ENCODE data around the gene NEURL1. TPM values are rescaled to one million over a fixed set of nuclear protein-coding genes. Genes with fewer than 3 reads are reported as not detected.

Gene NEURL1
- total RNA-seq, 1 donor from 2014 or later = 1.3 TPM

DNA sequence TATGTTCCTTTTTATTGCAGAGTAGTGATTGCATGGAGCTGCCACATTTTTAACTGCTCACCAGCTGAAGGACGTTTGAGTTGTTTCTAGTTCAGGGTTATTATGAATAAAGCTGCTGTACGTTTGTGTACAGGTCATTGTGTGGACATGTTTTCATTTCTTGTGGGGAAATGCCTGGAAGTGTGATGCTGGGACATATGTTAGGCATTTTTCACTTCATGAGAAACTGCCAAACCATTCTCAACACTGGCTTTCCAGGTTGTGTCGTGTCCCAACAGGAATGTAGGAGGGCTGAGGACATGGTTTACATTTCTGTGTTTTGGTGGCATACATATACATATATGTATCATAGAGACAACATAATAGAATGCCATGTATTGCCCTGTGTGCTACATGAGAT, 73.0 kb downstream of the NEURL1 start:
- no peak overlapping the region for H3K4me3 ChIP-seq (ENCODE audit: low read depth, low read length)
- no peaks in the 10 kb centered on the region for H3K36me3 ChIP-seq (ENCODE audit: control insufficient read depth, insufficient read depth, low read length)
- H3K27me3 ChIP-seq (ENCODE audit: control insufficient read depth, insufficient read depth, low read length) = peaks cover 6% of the 10 kb centered on the region
- TF ChIP-seq, protein P1, sequence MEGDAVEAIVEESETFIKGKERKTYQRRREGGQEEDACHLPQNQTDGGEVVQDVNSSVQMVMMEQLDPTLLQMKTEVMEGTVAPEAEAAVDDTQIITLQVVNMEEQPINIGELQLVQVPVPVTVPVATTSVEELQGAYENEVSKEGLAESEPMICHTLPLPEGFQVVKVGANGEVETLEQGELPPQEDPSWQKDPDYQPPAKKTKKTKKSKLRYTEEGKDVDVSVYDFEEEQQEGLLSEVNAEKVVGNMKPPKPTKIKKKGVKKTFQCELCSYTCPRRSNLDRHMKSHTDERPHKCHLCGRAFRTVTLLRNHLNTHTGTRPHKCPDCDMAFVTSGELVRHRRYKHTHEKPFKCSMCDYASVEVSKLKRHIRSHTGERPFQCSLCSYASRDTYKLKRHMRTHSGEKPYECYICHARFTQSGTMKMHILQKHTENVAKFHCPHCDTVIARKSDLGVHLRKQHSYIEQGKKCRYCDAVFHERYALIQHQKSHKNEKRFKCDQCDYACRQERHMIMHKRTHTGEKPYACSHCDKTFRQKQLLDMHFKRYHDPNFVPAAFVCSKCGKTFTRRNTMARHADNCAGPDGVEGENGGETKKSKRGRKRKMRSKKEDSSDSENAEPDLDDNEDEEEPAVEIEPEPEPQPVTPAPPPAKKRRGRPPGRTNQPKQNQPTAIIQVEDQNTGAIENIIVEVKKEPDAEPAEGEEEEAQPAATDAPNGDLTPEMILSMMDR (IDR thresholded peaks at IDR 0.05; ENCODE audit: insufficient read depth, low read length, poor library complexity, severe bottlenecking) = no peak
- no peak for DNase-seq (ENCODE audit: low read depth)

DNA sequence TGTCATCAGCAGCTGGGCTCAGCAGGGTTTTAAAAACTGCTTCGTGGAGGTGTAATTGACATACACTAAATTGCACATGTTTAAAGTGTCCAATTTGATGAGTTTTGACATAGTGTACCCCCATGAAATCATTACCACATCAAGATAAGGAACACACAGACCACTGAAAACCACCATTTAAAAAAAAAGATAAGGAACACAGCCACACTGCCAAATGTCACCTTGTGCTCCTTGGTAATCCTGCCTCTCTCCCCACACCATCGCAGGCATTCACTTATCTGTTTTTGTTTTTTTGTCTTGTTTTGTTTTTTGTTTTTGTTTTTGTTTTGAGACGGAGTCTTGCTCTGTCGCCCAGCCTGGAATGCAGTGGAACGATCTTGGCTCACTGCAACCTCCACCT, 75.0 kb downstream of the NEURL1 start:
- TF ChIP-seq, protein P1 (IDR thresholded peaks at IDR 0.05; ENCODE audit: insufficient read depth, low read length, poor library complexity, severe bottlenecking) = no peak
- H3K27me3 ChIP-seq (ENCODE audit: control insufficient read depth, insufficient read depth, low read length) = peaks cover 8% of the 10 kb centered on the region
- H3K36me3 ChIP-seq (ENCODE audit: control insufficient read depth, insufficient read depth, low read length) = no peaks in the 10 kb centered on the region
- no peak overlapping the region for H3K4me3 ChIP-seq (ENCODE audit: low read depth, low read length)
- DNase-seq (ENCODE audit: low read depth) = no peak

DNA sequence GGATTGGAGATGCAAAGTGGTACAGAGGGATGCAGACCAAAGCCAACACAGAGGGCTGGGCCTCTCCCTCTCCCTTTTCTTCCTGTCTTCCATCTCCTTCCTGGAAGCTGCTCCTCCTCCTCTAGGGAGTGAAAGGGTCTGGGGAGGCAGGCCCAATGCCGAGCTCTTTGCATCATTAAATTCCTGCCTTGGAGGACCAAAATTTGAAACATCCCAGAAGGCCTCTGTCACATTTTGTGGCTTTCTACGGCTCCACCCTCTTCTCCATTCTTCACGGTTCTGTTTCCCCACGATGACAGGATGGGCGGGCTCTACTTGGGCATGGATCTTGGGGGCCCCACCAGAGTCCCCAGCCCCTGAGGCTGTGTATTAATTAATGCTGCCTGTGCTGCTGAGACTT, 76.4 kb downstream of the NEURL1 start:
- no peak for DNase-seq (ENCODE audit: low read depth)
- H3K36me3 ChIP-seq (ENCODE audit: control insufficient read depth, insufficient read depth, low read length) = no peaks in the 10 kb centered on the region
- H3K27me3 ChIP-seq (ENCODE audit: control insufficient read depth, insufficient read depth, low read length) = peaks cover 2% of the 10 kb centered on the region
- H3K4me3 ChIP-seq (ENCODE audit: low read depth, low read length) = no peak overlapping the region
- TF ChIP-seq, protein P1 (IDR thresholded peaks at IDR 0.05; ENCODE audit: insufficient read depth, low read length, poor library complexity, severe bottlenecking) = no peak

DNA sequence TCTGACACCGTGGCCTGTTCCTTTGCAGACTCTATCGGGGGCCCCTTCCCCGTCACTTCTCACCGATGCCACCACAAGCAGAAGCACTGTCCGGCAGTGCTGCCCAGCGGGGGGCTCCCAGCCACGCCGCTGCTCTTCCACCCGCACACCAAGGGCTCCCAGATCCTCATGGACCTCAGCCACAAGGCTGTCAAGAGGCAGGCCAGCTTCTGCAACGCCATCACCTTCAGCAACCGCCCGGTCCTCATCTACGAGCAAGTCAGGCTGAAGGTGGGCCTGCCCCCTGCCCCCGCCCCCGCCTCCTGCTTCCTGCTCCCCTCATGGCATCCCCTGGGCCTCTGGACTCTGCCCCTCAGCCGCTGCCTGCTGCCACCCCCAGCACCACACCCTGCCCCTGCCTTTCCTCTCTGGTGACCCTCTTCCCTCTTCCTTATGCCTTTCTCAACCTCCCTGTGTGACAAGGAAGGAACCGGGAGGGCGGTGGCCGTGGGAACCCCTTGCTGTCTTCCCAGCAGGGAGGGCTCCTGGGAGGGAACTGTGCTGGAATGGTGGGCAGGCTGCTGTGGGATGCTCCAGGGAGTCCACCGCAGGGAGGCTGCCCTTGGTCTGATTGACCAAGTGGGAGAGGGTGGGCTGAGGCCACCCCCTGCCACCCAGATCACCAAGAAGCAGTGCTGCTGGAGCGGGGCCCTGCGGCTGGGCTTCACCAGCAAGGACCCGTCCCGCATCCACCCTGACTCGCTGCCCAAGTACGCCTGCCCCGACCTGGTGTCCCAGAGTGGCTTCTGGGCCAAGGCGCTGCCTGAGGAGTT, 77.5 kb downstream of the NEURL1 start:
- DNase-seq (ENCODE audit: low read depth) = no peak
- peaks cover 2% of the 10 kb centered on the region for H3K27me3 ChIP-seq (ENCODE audit: control insufficient read depth, insufficient read depth, low read length)

DNA sequence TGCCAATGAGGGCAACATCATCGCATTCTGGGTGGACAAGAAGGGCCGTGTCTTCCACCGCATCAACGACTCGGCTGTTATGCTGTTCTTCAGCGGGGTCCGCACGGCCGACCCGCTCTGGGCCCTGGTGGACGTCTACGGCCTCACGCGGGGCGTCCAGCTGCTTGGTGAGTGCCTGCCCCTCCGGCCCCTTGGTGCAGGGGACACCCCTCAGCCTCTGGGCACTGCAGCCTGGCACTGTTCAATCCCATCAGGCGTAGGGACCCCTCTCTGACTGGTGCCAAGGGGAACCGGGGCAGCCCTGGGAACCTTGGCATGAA, 78.1 kb downstream of the NEURL1 start:
- TF ChIP-seq, protein P1 (IDR thresholded peaks at IDR 0.05; ENCODE audit: insufficient read depth, low read length, poor library complexity, severe bottlenecking) = no peak
- DNase-seq (ENCODE audit: low read depth) = no peak
- Histone ChIP-seq H3K4me3 (ENCODE audit: low read depth, low read length) (no peak overlapping the region), H3K36me3 (ENCODE audit: control insufficient read depth, insufficient read depth, low read length) (no peaks in the 10 kb centered on the region), H3K27me3 (ENCODE audit: control insufficient read depth, insufficient read depth, low read length) (peaks cover 2% of the 10 kb centered on the region)

More for the DNA sequence above, 77.5 kb downstream of the NEURL1 start:
- TF ChIP-seq, protein P1 (IDR thresholded peaks at IDR 0.05; ENCODE audit: insufficient read depth, low read length, poor library complexity, severe bottlenecking) = no peak
- Histone ChIP-seq H3K36me3 (ENCODE audit: control insufficient read depth, insufficient read depth, low read length) (no peaks in the 10 kb centered on the region), H3K4me3 (ENCODE audit: low read depth, low read length) (no peak overlapping the region)
